Calu3 (cell line): ENCODE data around the gene LRFN2. TPM values are rescaled to one million over a fixed set of nuclear protein-coding genes. Genes with fewer than 3 reads are reported as not detected.

ENCODE experiments used
- BruUV-seq: library from RNA; stranded (reverse); fragments of 400-500 nt; replicated peaks from 2 replicates; lab custom pipeline; 2021; lab: Mats Ljungman, UMichigan
- CTCF ChIA-PET: fragments of 300-600 bp; sonication (Branson Sonifier 250); formaldehyde crosslinking; loops from one replicate; lab custom pipeline; 2022; ENCODE audit warnings: antibody characterized with exemption; lab: Charles Lee
- DNase-seq: peaks from one replicate; pipeline ENCODE4 v3.0.0; 2022
- H3K27ac Mint-ChIP-seq: one replicate; pipeline ENCODE4 v1.8.0; 2022; ENCODE audit warnings: mixed read lengths; ENCODE audit not compliant: unreplicated experiment
- H3K27me3 Mint-ChIP-seq: one replicate; pipeline ENCODE4 v1.8.0; 2022; ENCODE audit warnings: mixed read lengths; ENCODE audit not compliant: unreplicated experiment
- H3K36me3 Mint-ChIP-seq: one replicate; pipeline ENCODE4 v1.8.0; 2022; ENCODE audit warnings: mild to moderate bottlenecking, moderate library complexity, mixed read lengths; ENCODE audit not compliant: insufficient read depth, unreplicated experiment
- H3K4me1 Mint-ChIP-seq: one replicate; pipeline ENCODE4 v1.8.0; 2022; ENCODE audit warnings: mild to moderate bottlenecking, low read depth, mixed read lengths; ENCODE audit not compliant: unreplicated experiment
- H3K4me3 Mint-ChIP-seq: one replicate; pipeline ENCODE4 v1.8.0; 2022; ENCODE audit warnings: mild to moderate bottlenecking, low read depth, moderate library complexity, mixed read lengths; ENCODE audit not compliant: unreplicated experiment
- H3K9me3 Mint-ChIP-seq: one replicate; pipeline ENCODE4 v1.8.0; 2022; ENCODE audit warnings: low read depth, mixed read lengths; ENCODE audit not compliant: unreplicated experiment
- CTCF ChIP-seq: fragments of 200-600 bp; IDR thresholded peaks from one replicate; pipeline ENCODE4 v1.8.0; 2022; ENCODE audit warnings: antibody characterized with exemption; ENCODE audit not compliant: unreplicated experiment
- intact Hi-C: fragments of 100-400 bp; cut with micrococcal nuclease; formaldehyde crosslinking; loops from one replicate; pipeline ENCODE4 v1.10.0; 2022; ENCODE audit not compliant: unreplicated experiment
- total RNA-seq: library from RNA; stranded (reverse); gene quantifications from 2 replicates; pipeline ENCODE4 v1.2.3, GENCODE V29; 2022

The LRFN2 gene
- total RNA-seq, 1 experiment from 2014 or later, result not detected

GRCh38 chr6:40391086-40391485, 196.1 kb downstream of the LRFN2 start:
- H3K9me3 Mint-ChIP-seq, result peaks cover 3% of the 10 kb centered on the region
- no peak overlapping the region for H3K27ac Mint-ChIP-seq
- H3K27me3 Mint-ChIP-seq, result peaks cover 67% of the 10 kb centered on the region
- no peaks in the 10 kb centered on the region for H3K36me3 Mint-ChIP-seq
- no TSS peak for BruUV-seq
- DNase-seq, result no peak
- H3K4me1 Mint-ChIP-seq, result no peaks in the 10 kb centered on the region
- H3K4me3 Mint-ChIP-seq, result no peak overlapping the region
- intact Hi-C loops, result no loop called here
- TF ChIP-seq CTCF, result no peak
- CTCF ChIA-PET, result interaction anchor here (0.6 kb wide), 3 partner anchors 12 to 585 kb away, joined by 3 read pairs; no protein-coding TSS in a partner anchor

GRCh38 chr6:40390144-40390800, 196.9 kb downstream of the LRFN2 start:
- Mint-ChIP-seq H3K4me1 (no peaks in the 10 kb centered on the region), H3K4me3 (no peak overlapping the region), H3K9me3 (peaks cover 3% of the 10 kb centered on the region), H3K36me3 (no peaks in the 10 kb centered on the region), H3K27me3 (peaks cover 73% of the 10 kb centered on the region), H3K27ac (no peak overlapping the region)
- no TSS peak for BruUV-seq
- no peak for DNase-seq
- intact Hi-C loops, result no loop called here
- TF ChIP-seq CTCF, result no peak
- CTCF ChIA-PET, result interaction anchor here (0.6 kb wide), 2 partner anchors 11 to 477 kb away, joined by 3 read pairs; no protein-coding TSS in a partner anchor

- Mint-ChIP-seq H3K9me3 (peaks cover 3% of the 10 kb centered on the region), H3K27me3 (peaks cover 67% of the 10 kb centered on the region), H3K4me1 (no peaks in the 10 kb centered on the region), H3K4me3 (no peak overlapping the region), H3K27ac (no peak overlapping the region), H3K36me3 (no peaks in the 10 kb centered on the region)
- no TSS peak for BruUV-seq
- CTCF ChIA-PET, result no interaction called here
- intact Hi-C loops, result no loop called here
- DNase-seq, result no peak
- TF ChIP-seq CTCF, result no peak
These were observed 197.9 kb downstream of the LRFN2 start for GRCh38 chr6:40389254-40389653.

- intact Hi-C loops, result no loop called here
- Mint-ChIP-seq H3K4me3 (no peak overlapping the region), H3K9me3 (no peaks in the 10 kb centered on the region), H3K36me3 (no peaks in the 10 kb centered on the region), H3K27me3 (peaks cover 65% of the 10 kb centered on the region), H3K27ac (no peak overlapping the region), H3K4me1 (no peaks in the 10 kb centered on the region)
- no TSS peak for BruUV-seq
- DNase-seq, result no peak
- TF ChIP-seq CTCF, result no peak
- CTCF ChIA-PET, result no interaction called here
These were observed 199.3 kb downstream of the LRFN2 start for GRCh38 chr6:40387871-40388264.
